Hepatocyte (in vitro differentiated cells): ENCODE results near the gene TTC23. TPM values are rescaled to one million over a fixed set of nuclear protein-coding genes. Genes with fewer than 3 reads are reported as not detected.
"Not testable (repeated sequence)": the region's sequence is repeated elsewhere in the genome, so short reads cannot be mapped to it uniquely, and the experiment has no call there.

Source experiments
- DNase-seq: peaks from one replicate; pipeline ENCODE4 v3.0.0-alpha.2; 2016; ENCODE audit warnings: low spot score
- H2AFZ ChIP-seq: fragments of 200-600 bp; sonication (generic); 2 replicates; pipeline ENCODE4 v1.6.0; 2016; ENCODE audit warnings: antibody characterized with exemption, mild to moderate bottlenecking
- H3K27ac ChIP-seq: fragments of 200-600 bp; sonication (generic); 2 replicates; pipeline ENCODE4 v1.5.1; 2016; ENCODE audit warnings: mild to moderate bottlenecking
- H3K27me3 ChIP-seq: fragments of 200-600 bp; sonication (generic); 2 replicates; pipeline ENCODE4 v1.6.1; 2016
- H3K36me3 ChIP-seq: fragments of 200-600 bp; sonication (generic); replicated peaks from 2 replicates; pipeline ENCODE4 v1.5.1; 2016; ENCODE audit warnings: low read depth; ENCODE audit not compliant: insufficient read depth
- H3K4me1 ChIP-seq: fragments of 200-600 bp; sonication (generic); 2 replicates; pipeline ENCODE4 v1.5.1; 2016; ENCODE audit warnings: mild to moderate bottlenecking, moderate library complexity; ENCODE audit not compliant: insufficient read depth
- H3K4me2 ChIP-seq: fragments of 200-600 bp; sonication (generic); 2 replicates; pipeline ENCODE4 v1.6.0; 2016
- H3K4me3 ChIP-seq: fragments of 200-600 bp; sonication (generic); 2 replicates; pipeline ENCODE4 v1.5.1; 2016; ENCODE audit warnings: mild to moderate bottlenecking
- H3K79me2 ChIP-seq: fragments of 200-600 bp; sonication (generic); 2 replicates; pipeline ENCODE4 v1.6.0; 2017; ENCODE audit warnings: mild to moderate bottlenecking
- H3K9me2 ChIP-seq: fragments of 200-600 bp; sonication (generic); replicated peaks from 2 replicates; pipeline ENCODE4 v1.6.0; 2017; ENCODE audit warnings: mild to moderate bottlenecking; ENCODE audit not compliant: insufficient read depth
- H3K9me3 ChIP-seq: fragments of 200-600 bp; sonication (generic); 2 replicates; pipeline ENCODE4 v1.5.1; 2016; ENCODE audit warnings: low read depth, mild to moderate bottlenecking
- H4K20me1 ChIP-seq: fragments of 200-600 bp; sonication (generic); 2 replicates; pipeline ENCODE4 v1.6.0; 2016; ENCODE audit warnings: mild to moderate bottlenecking; ENCODE audit not compliant: insufficient read depth, poor library complexity, severe bottlenecking
- EZH2 ChIP-seq: fragments of 200-600 bp; sonication (generic); IDR thresholded peaks from 2 replicates; pipeline ENCODE4 v1.6.1; 2016; ENCODE audit warnings: antibody characterized with exemption, mild to moderate bottlenecking, borderline replicate concordance
- EZH2phosphoT487 ChIP-seq: fragments of 200-600 bp; sonication (generic); IDR thresholded peaks from one replicate; pipeline ENCODE4 v1.6.1; 2018; ENCODE audit warnings: antibody characterized with exemption, mild to moderate bottlenecking, low read depth, moderate library complexity; ENCODE audit not compliant: unreplicated experiment, severe bottlenecking
- WGBS: methylation state at CpG from one replicate; pipeline ENCODE4 v1.1.6; 2016; ENCODE audit warnings: low lambda C conversion rate; ENCODE audit errors: missing lambda C conversion rate; 5-methylcytosine and 5-hydroxymethylcytosine counted together
- polyA plus RNA-seq: library from polyadenylated mRNA; unstranded; fragments of >200 nt; fragmentation: Nextera tagmentation; extraction: Ambion mirVana; gene quantifications from 2 replicates; pipeline ENCODE4 v1.2.1, GENCODE V29; 2016
- total RNA-seq: library from RNA; depleted of rRNA; stranded (reverse); fragments of >200 nt; gene quantifications from 2 replicates; pipeline ENCODE4 v1.2.3, GENCODE V29; 2014
- TF ChIP-seq, protein P1 (sequence below): fragments of 200-600 bp; sonication (generic); IDR thresholded peaks from 2 replicates; pipeline ENCODE4 v1.5.1; 2016; ENCODE audit warnings: antibody characterized with exemption, mild to moderate bottlenecking; ENCODE audit not compliant: poor library complexity

The TTC23 gene
- total and polyA plus RNA-seq, 2 experiments from 2014 or later = 31.3 to 46.3 TPM

DNA sequence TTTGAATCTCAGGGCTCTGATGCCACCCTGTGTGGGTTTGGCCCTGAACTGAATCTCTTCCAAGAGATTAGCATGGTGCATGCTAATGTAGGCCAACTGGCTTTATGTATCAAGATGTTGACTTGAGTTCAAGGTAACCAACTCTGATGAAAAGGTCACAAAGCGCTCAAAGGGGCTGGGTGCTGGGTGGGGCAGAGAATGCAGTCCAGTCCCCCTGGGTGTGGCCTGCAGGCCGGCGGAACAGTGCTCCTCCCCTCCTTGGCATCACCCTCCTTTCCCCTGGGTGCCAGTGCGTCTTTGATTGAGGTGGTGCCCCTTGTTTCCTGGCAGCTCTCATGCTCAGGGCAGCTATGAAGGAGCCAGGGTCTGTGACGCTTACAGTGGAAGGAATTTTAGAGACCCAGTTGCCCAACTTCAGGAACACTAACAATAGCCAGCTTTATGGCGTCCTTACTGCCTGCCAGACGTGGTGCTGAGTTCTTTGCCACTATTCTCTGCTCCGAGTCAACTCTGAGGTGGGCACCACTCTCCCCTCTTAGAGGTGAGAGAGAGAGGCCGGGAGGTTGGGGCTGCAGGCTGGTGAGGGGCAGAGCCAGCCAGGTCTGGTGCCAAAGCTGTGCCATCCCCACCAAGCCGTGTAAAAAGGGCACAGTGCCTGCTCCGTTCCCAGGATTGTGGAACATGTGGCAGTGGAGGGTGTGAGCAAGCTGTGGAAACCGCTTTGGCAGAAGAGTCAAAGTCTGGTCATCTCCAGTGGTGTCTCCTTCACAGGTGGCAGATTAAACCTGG lies 134.7 kb downstream of the TTC23 start:
- H3K4me1 ChIP-seq = no peaks in the 10 kb centered on the region
- TF ChIP-seq, protein P1, sequence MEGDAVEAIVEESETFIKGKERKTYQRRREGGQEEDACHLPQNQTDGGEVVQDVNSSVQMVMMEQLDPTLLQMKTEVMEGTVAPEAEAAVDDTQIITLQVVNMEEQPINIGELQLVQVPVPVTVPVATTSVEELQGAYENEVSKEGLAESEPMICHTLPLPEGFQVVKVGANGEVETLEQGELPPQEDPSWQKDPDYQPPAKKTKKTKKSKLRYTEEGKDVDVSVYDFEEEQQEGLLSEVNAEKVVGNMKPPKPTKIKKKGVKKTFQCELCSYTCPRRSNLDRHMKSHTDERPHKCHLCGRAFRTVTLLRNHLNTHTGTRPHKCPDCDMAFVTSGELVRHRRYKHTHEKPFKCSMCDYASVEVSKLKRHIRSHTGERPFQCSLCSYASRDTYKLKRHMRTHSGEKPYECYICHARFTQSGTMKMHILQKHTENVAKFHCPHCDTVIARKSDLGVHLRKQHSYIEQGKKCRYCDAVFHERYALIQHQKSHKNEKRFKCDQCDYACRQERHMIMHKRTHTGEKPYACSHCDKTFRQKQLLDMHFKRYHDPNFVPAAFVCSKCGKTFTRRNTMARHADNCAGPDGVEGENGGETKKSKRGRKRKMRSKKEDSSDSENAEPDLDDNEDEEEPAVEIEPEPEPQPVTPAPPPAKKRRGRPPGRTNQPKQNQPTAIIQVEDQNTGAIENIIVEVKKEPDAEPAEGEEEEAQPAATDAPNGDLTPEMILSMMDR = no peak
- TF ChIP-seq EZH2 (no peak), EZH2phosphoT487 (no peak)

DNA sequence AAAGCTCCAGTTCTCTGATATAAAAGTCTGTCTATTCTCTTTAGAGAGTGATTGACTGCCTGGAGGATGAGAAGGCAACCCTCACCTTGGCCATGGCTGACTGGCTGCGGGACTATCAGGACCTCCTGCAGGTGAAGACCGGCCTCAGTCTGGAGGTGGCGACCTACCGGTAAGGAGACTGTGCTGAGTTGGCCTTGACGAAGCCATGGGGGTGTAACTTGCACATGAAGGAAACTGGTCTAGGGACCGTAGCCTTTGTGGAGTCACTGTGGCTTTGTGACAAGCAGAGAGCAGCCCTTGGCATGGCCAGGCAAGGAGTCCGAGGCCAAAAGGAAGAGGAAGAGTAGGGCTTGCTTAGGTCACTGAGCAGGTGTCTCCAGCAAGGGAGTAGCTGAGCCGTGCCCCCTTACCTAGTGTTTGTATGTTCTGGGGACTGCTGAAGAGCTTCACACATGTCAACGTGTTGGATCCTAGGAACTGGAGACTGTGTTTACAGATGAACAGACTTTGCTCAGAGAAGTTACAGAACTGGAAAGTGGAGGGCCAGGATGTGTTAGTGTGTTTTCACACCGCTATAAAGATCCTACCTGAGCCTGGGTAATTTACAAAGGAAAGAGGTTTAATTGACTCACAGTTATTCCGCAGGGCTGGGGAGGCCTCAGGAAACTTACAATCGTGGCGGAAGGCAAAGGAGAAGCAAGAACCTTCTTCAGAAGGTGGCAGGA lies 135.7 kb downstream of the TTC23 start:
- WGBS = 90% methylated on average over 13 of the region's 13 CpGs
- H3K4me3 ChIP-seq = no peak overlapping the region
- H3K27ac ChIP-seq = no peak overlapping the region
- no peak for DNase-seq
- H3K4me1 ChIP-seq = no peaks in the 10 kb centered on the region
- H3K9me3 ChIP-seq = no peaks in the 10 kb centered on the region
- H2AFZ ChIP-seq = no peak overlapping the region
- TF ChIP-seq EZH2phosphoT487 = no peak
- TF ChIP-seq EZH2 = no peak
- TF ChIP-seq, protein P1 = no peak
- H3K9me2 ChIP-seq = no peaks in the 10 kb centered on the region
- H3K36me3 ChIP-seq = no peaks in the 10 kb centered on the region
- no peaks in the 10 kb centered on the region for H3K79me2 ChIP-seq
- H3K27me3 ChIP-seq = no peaks in the 10 kb centered on the region
- no peak overlapping the region for H3K4me2 ChIP-seq
- no peaks in the 10 kb centered on the region for H4K20me1 ChIP-seq

More for the DNA sequence above, 134.7 kb downstream of the TTC23 start:
- Histone ChIP-seq H3K9me2 (no peaks in the 10 kb centered on the region), H3K9me3 (no peaks in the 10 kb centered on the region), H3K79me2 (no peaks in the 10 kb centered on the region), H3K4me3 (no peak overlapping the region), H2AFZ (no peak overlapping the region), H3K36me3 (no peaks in the 10 kb centered on the region), H4K20me1 (no peaks in the 10 kb centered on the region), H3K4me2 (no peak overlapping the region), H3K27me3 (no peaks in the 10 kb centered on the region), H3K27ac (no peak overlapping the region)
- WGBS = 85% methylated on average over 12 of the region's 12 CpGs
- DNase-seq = no peak

DNA sequence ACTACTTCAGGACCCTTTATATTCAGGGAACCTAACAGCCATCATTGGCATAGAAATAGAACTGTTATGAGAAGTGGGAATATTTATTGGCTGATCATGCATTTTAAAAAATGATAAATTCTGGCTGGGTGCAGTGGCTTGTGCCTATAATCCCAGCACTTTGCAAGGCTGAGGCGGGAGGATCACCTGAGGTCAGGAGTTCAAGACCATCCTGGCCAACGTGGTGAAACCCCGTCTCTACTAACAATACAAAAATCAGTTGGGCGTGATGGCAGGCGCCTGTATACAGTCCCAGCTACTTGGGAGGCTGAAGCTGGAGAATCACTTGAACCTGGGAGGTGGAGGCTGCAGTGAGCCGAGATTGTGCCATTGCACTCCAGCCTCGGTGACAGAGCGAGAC lies 137.7 kb downstream of the TTC23 start:
- H3K36me3 ChIP-seq, H3K27ac ChIP-seq: not testable (repeated sequence)
- 91% methylated on average over 8 of the region's 8 CpGs for WGBS

DNA sequence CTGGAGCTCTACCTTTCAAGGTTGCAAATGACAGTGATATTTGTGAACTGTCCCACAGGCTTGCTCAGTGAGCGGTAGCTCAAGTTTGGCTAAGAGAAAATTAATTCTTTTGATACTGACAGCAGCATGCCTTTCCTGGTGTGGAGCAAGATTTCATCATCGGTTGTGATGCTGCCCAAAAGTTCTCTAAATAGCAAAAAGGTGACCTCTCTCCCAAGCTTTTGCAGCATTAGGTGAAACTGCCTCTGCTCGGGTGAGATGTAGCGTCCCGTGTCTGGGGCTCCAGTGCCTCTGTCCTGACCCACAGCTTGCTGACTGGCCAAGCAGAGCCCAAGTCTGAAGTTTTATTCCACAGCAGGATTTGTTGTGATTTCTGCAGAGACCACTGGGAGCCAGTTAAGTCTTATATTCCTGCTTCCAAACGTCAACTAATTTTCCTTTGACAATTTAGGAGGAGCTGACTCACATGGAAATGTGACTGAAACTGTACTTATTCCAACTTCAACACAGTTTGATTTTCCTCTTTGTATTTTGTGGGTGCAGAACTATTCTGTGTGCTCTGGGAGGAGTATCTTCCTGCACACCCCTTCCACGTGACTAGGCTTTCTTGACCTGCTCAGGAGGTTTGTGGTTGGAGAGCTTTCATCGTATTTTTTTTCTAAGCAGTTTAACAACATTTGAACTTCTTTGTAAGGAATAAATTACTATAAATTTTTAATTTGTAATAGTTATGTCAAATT lies 138.6 kb downstream of the TTC23 start:
- H3K27ac ChIP-seq = no peak overlapping the region
- H3K4me3 ChIP-seq = no peak overlapping the region
- H3K79me2 ChIP-seq = peaks cover 9% of the 10 kb centered on the region
- no peaks in the 10 kb centered on the region for H4K20me1 ChIP-seq
- peaks cover 19% of the 10 kb centered on the region for H3K27me3 ChIP-seq
- no peak overlapping the region for H2AFZ ChIP-seq
- TF ChIP-seq EZH2phosphoT487 = no peak
- TF ChIP-seq, protein P1 = no peak
- TF ChIP-seq EZH2 = no peak
- H3K9me3 ChIP-seq = no peaks in the 10 kb centered on the region
- 77% methylated on average over 8 of the region's 8 CpGs for WGBS
- H3K4me2 ChIP-seq = no peak overlapping the region
- no peaks in the 10 kb centered on the region for H3K36me3 ChIP-seq
- H3K4me1 ChIP-seq = peaks cover 5% of the 10 kb centered on the region
- H3K9me2 ChIP-seq = no peaks in the 10 kb centered on the region
- DNase-seq = no peak

More for the DNA sequence above, 137.7 kb downstream of the TTC23 start:
- H3K79me2 ChIP-seq, DNase-seq, H3K4me1 ChIP-seq, H4K20me1 ChIP-seq, H3K9me3 ChIP-seq, H3K27me3 ChIP-seq, H2AFZ ChIP-seq, H3K4me2 ChIP-seq, H3K4me3 ChIP-seq, H3K9me2 ChIP-seq: not testable (repeated sequence)
